HEK293 (cell line): Measurements from ENCODE around the gene PGP.

Experiments used
- CTCF ChIA-PET: fragments of 350-600 bp; formaldehyde crosslinking; extraction: SDS; loops from one replicate; lab custom pipeline; 2021; ENCODE audit warnings: antibody characterized with exemption; lab: Yijun Ruan, JAX
- POLR2A ChIA-PET: fragments of 300-600 bp; formaldehyde crosslinking; extraction: SDS; loops from one replicate; lab custom pipeline; 2020; ENCODE audit warnings: antibody characterized with exemption, inconsistent platforms; lab: Yijun Ruan, JAX
- H3K27ac ChIP-seq: fragments of 200-500 bp; sonication (Bioruptor generic); 2 replicates; pipeline ENCODE4 v1.5.1; 2014; ENCODE audit warnings: low read depth, low read length, control low read depth, inconsistent platforms; ENCODE audit errors: extremely low read depth
- H3K36me3 ChIP-seq, 2 experiments: fragments of 200-500 bp in 1 of 2; sonication (Bioruptor generic) in 1 of 2; 1 replicate in 1 of 2; 2 replicates in 1 of 2; pipeline ENCODE4 v1.5.1; 2014 to 2017; ENCODE audit warnings: inconsistent platforms in 2 of 2, low read length in 2 of 2; ENCODE audit not compliant: control insufficient read depth in 2 of 2, insufficient read depth in 1 of 2
- H3K4me1 ChIP-seq: fragments of 200-500 bp; sonication (Bioruptor generic); 2 replicates; pipeline ENCODE4 v1.5.1; 2014; ENCODE audit warnings: mild to moderate bottlenecking, low read length, inconsistent platforms; ENCODE audit not compliant: control insufficient read depth, insufficient read depth
- H3K4me3 ChIP-seq: 2 replicates; pipeline ENCODE4 v1.5.1; 2011; ENCODE audit warnings: low read depth, mild to moderate bottlenecking, control low read depth, low read length, moderate library complexity
- H3K9me3 ChIP-seq: fragments of 200-500 bp; sonication (Bioruptor generic); 2 replicates; pipeline ENCODE4 v1.5.1; 2014; ENCODE audit warnings: low read depth, low read length, inconsistent platforms; ENCODE audit not compliant: control insufficient read depth, insufficient read depth
- IKZF3 ChIP-seq: fragments of 450-650 bp; IDR thresholded peaks from 2 replicates; pipeline ENCODE4 v1.5.0; 2018; ENCODE audit warnings: missing biosample characterization, mild to moderate bottlenecking, missing genetic modification characterization, moderate library complexity
- KLF1 ChIP-seq: fragments of 450-650 bp; formaldehyde crosslinking; IDR thresholded peaks from 2 replicates; pipeline ENCODE4 v1.5.1; 2016; ENCODE audit warnings: missing biosample characterization, missing genetic modification characterization
- KLF16 ChIP-seq: fragments of 450-650 bp; formaldehyde crosslinking; IDR thresholded peaks from 2 replicates; pipeline ENCODE4 v1.5.1; 2017; ENCODE audit warnings: missing biosample characterization, missing genetic modification characterization
- ZBTB20 ChIP-seq: fragments of 450-650 bp; formaldehyde crosslinking; IDR thresholded peaks from 2 replicates; pipeline ENCODE4 v1.5.1; 2016; ENCODE audit warnings: missing biosample characterization, missing genetic modification characterization
- ZNF10 ChIP-seq: fragments of 450-650 bp; formaldehyde crosslinking; IDR thresholded peaks from 2 replicates; pipeline ENCODE4 v1.5.1; 2017; ENCODE audit warnings: missing biosample characterization, missing genetic modification characterization
- ZNF114 ChIP-seq: fragments of 450-650 bp; formaldehyde crosslinking; IDR thresholded peaks from 2 replicates; pipeline ENCODE4 v1.5.0; 2017; ENCODE audit warnings: missing biosample characterization, missing genetic modification characterization
- ZNF133 ChIP-seq: fragments of 450-650 bp; formaldehyde crosslinking; IDR thresholded peaks from 2 replicates; pipeline ENCODE4 v1.5.1; 2016; ENCODE audit warnings: missing biosample characterization, missing genetic modification characterization
- ZNF274 ChIP-seq, 2 experiments: fragments of 200-500 bp in 1 of 2; fragments of 450-650 bp in 1 of 2; sonication (Bioruptor generic) in 1 of 2; formaldehyde crosslinking in 1 of 2; IDR thresholded peaks; 2 replicates each; pipeline versions ENCODE4 v1.5.1 to v1.6.1; 2014 to 2016; ENCODE audit warnings: borderline replicate concordance in 1 of 2, inconsistent platforms in 1 of 2, low read length in 1 of 2, missing biosample characterization in 1 of 2, missing genetic modification characterization in 1 of 2
- ZNF335 ChIP-seq: fragments of 450-650 bp; formaldehyde crosslinking; conservative IDR thresholded peaks from 2 replicates; pipeline ENCODE4 v1.5.1; 2016; ENCODE audit warnings: missing biosample characterization, missing genetic modification characterization
- ZNF394 ChIP-seq: fragments of 450-650 bp; formaldehyde crosslinking; IDR thresholded peaks from 2 replicates; pipeline ENCODE4 v1.5.1; 2016; ENCODE audit warnings: missing biosample characterization, missing genetic modification characterization, mild to moderate bottlenecking, moderate library complexity, borderline replicate concordance
- ZNF544 ChIP-seq: fragments of 450-650 bp; formaldehyde crosslinking; IDR thresholded peaks from 2 replicates; pipeline ENCODE4 v1.5.0; 2017; ENCODE audit warnings: missing biosample characterization, missing genetic modification characterization
- ZNF624 ChIP-seq: fragments of 450-650 bp; formaldehyde crosslinking; IDR thresholded peaks from 2 replicates; pipeline ENCODE4 v1.5.1; 2017; ENCODE audit warnings: missing biosample characterization, missing genetic modification characterization
- ZNF677 ChIP-seq: fragments of 450-650 bp; IDR thresholded peaks from 2 replicates; pipeline ENCODE4 v1.5.0; 2018; ENCODE audit warnings: missing biosample characterization, mild to moderate bottlenecking, missing genetic modification characterization, moderate library complexity
- ZNF747 ChIP-seq: fragments of 450-650 bp; formaldehyde crosslinking; IDR thresholded peaks from 2 replicates; pipeline ENCODE4 v1.5.1; 2016; ENCODE audit warnings: missing biosample characterization, missing genetic modification characterization
- ZNF837 ChIP-seq: fragments of 450-650 bp; formaldehyde crosslinking; IDR thresholded peaks from 2 replicates; pipeline ENCODE4 v1.5.1; 2016; ENCODE audit warnings: missing biosample characterization, missing genetic modification characterization
- ZSCAN30 ChIP-seq: fragments of 450-650 bp; IDR thresholded peaks from 2 replicates; pipeline ENCODE4 v1.5.1; 2018; ENCODE audit warnings: missing biosample characterization, mild to moderate bottlenecking, missing genetic modification characterization, moderate library complexity
- TF ChIP-seq, protein P1 (sequence below): fragments of 450-650 bp; formaldehyde crosslinking; IDR thresholded peaks from 2 replicates; pipeline ENCODE4 v1.5.1; 2016; ENCODE audit warnings: missing biosample characterization, missing genetic modification characterization
- TF ChIP-seq, protein P2 (sequence below): fragments of 450-650 bp; formaldehyde crosslinking; IDR thresholded peaks from 2 replicates; pipeline ENCODE4 v1.5.0; 2017; ENCODE audit warnings: missing biosample characterization, missing genetic modification characterization, borderline replicate concordance

Gene PGP

DNA sequence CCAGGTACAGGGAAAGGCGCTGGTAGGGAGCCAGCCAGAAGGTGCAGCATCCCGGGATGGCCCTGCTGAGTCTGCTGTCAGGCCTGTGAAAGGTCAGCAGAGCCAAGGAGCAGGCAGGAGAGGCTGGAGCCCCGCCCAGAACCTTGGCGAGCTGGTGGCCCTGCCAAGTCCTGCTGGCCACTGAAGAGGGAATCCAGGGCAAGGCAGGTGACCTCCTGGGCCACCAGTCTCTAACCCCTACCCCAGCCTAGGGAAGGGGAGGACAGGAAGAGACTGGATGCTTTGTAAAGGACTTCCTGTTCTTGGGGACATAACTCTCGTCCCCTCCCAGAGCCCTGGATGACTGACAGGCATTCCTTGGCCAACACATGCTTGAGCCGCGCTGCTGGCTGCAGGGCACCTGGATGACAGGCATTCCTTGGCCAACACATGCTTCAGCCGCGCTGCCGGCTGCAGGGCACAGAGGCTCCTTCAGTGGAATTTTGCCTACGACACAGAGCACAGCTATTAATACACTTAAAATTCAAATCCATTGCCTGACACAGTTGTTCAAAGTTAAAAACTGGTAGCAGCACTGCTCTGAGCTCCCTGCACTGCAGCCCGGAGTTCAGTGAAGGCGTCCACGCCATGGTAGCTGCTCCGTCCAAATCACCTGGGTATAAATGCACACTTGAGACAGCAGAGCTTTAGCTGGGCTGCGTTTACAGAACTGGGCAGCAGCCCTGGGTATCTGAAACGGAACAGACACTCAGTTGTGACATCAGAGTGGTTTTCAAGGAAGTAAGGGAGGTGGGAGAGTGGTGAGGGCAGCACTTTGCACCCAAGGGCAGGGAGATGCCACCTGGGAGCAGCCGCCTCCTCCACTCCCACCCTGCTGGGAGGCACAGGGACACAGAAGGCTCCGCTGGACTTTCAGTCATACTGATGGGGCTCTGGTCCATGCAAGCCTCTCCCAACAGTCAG lies 2.0 kb downstream of the PGP start (continued):
- TF ChIP-seq ZNF837, result no peak
- no peak for TF ChIP-seq ZNF747
- TF ChIP-seq ZNF335, result peak; percentile 78

DNA sequence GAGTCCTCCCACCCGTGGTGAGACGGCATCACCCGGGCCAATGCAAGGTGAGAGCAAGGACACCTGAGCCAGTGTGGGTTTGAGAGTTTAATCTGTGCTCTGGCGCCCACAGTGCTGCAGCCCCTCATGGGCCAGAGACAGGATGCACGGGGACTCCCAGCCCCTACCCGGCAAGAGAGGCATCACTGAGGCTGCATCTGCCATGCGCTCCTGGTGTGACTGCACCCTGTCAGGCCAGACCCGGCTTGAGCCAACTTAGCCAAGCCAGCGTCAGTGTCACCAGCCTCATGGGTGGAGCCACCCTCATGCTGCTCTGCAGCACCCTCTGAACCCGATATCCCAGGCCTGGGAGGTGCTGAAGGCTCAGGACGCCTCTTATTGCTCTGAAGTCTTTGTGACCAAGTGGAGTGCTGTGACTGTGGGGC lies 2.7 kb downstream of the PGP start:
- no peaks in the 10 kb centered on the region for H3K9me3 ChIP-seq
- H3K36me3 ChIP-seq, result peaks cover 0 to 52% of the 10 kb centered on the region in 2 experiments; a peak in 1 of 3 replicates
- POLR2A ChIA-PET, result interaction anchor here (0.8 to 1.8 kb wide), 6 partner anchors 10 to 57 kb away, joined by 3 to 8 read pairs (median 4); partner anchors contain the start of genes DNASE1L2, ECI1 and TRAF7
- TF ChIP-seq KLF16 (tag by site-specific recombination) (no peak), ZNF544 (no peak), ZSCAN30 (tag by site-specific recombination) (no peak), ZNF624 (tag by site-specific recombination) (no peak), ZNF274 (IDR thresholded peaks at IDR 0.05; ENCODE audit: low read length) (no peak), ZNF274 (tag by site-specific recombination; IDR thresholded peaks at IDR 0.05; ENCODE audit: borderline replicate concordance) (no peak), ZNF677 (no peak), ZNF133 (tag by site-specific recombination) (no peak), ZNF10 (tag by site-specific recombination) (no peak), ZNF394 (tag by site-specific recombination) (peak; percentile 14; the same call in 1 of the 2 replicates), ZNF114 (tag by site-specific recombination) (no peak), IKZF3 (tag by site-specific recombination) (no peak), ZBTB20 (tag by site-specific recombination) (no peak), KLF1 (tag by site-specific recombination) (0 out of 2 replicates have a peak, but pooled peaks have one; percentile 30)
- TF ChIP-seq, protein P1, sequence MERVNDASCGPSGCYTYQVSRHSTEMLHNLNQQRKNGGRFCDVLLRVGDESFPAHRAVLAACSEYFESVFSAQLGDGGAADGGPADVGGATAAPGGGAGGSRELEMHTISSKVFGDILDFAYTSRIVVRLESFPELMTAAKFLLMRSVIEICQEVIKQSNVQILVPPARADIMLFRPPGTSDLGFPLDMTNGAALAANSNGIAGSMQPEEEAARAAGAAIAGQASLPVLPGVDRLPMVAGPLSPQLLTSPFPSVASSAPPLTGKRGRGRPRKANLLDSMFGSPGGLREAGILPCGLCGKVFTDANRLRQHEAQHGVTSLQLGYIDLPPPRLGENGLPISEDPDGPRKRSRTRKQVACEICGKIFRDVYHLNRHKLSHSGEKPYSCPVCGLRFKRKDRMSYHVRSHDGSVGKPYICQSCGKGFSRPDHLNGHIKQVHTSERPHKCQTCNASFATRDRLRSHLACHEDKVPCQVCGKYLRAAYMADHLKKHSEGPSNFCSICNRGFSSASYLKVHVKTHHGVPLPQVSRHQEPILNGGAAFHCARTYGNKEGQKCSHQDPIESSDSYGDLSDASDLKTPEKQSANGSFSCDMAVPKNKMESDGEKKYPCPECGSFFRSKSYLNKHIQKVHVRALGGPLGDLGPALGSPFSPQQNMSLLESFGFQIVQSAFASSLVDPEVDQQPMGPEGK (tag by site-specific recombination), result peak; percentile 46; the same call in 1 of the 2 replicates
- TF ChIP-seq, protein P2, sequence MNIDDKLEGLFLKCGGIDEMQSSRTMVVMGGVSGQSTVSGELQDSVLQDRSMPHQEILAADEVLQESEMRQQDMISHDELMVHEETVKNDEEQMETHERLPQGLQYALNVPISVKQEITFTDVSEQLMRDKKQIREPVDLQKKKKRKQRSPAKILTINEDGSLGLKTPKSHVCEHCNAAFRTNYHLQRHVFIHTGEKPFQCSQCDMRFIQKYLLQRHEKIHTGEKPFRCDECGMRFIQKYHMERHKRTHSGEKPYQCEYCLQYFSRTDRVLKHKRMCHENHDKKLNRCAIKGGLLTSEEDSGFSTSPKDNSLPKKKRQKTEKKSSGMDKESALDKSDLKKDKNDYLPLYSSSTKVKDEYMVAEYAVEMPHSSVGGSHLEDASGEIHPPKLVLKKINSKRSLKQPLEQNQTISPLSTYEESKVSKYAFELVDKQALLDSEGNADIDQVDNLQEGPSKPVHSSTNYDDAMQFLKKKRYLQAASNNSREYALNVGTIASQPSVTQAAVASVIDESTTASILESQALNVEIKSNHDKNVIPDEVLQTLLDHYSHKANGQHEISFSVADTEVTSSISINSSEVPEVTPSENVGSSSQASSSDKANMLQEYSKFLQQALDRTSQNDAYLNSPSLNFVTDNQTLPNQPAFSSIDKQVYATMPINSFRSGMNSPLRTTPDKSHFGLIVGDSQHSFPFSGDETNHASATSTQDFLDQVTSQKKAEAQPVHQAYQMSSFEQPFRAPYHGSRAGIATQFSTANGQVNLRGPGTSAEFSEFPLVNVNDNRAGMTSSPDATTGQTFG (tag by site-specific recombination), result no peak
- H3K4me3 ChIP-seq, result no peak overlapping the region
- 0 out of 2 replicates have a peak, but pooled peaks cover 2% of the 10 kb centered on the region for H3K4me1 ChIP-seq
- CTCF ChIA-PET, result no interaction called here
- H3K27ac ChIP-seq, result no peak overlapping the region
